Kidney (tissue), 14 donors: Measurements from ENCODE around the gene MYL10. TPM values are rescaled to one million over a fixed set of nuclear protein-coding genes. Genes with fewer than 3 reads are reported as not detected.

Experiments
- DNase-seq, 5 donors: peaks; one replicate each; pipeline ENCODE4 v3.0.0-alpha.2; 2013 to 2020
- FAIRE-seq: peaks from 2 replicates; lab custom pipeline; 2012; peaks lifted over from hg19 to GRCh38; lab: Jason Lieb, UNC
- H3K27ac ChIP-seq, 2 donors: one replicate each; pipeline ENCODE4 v1.7.0; 2013; ENCODE audit warnings: low read depth in 2 of 2, low read length in 2 of 2, inconsistent platforms in 1 of 2
- H3K27me3 ChIP-seq: one replicate; pipeline ENCODE4 v1.7.1; 2013; ENCODE audit warnings: low read length, inconsistent platforms; ENCODE audit not compliant: control insufficient read depth, insufficient read depth
- H3K36me3 ChIP-seq, 3 donors: one replicate each; pipeline versions ENCODE4 v1.7.0 to v1.7.1; 2013; ENCODE audit warnings: low read length in 3 of 3, control low read depth in 1 of 3, inconsistent platforms in 1 of 3; ENCODE audit not compliant: insufficient read depth in 3 of 3, control insufficient read depth in 2 of 3
- H3K4me1 ChIP-seq, 3 donors: one replicate each; pipeline versions ENCODE4 v1.7.0 to v1.7.1; 2013; ENCODE audit warnings: low read length in 3 of 3, inconsistent platforms in 1 of 3, low read depth in 1 of 3; ENCODE audit not compliant: control insufficient read depth in 2 of 3, insufficient read depth in 2 of 3
- H3K4me3 ChIP-seq, 3 donors: one replicate each; pipeline versions ENCODE4 v1.7.0 to v1.8.1; 2013; ENCODE audit warnings: low read length in 3 of 3, control low read depth in 1 of 3, inconsistent platforms in 1 of 3
- H3K9ac ChIP-seq, 3 donors: one replicate each; pipeline versions ENCODE4 v1.7.0 to v1.7.1; 2013; ENCODE audit warnings: low read length in 3 of 3, control low read depth in 1 of 3, inconsistent platforms in 1 of 3
- H3K9me3 ChIP-seq, 3 donors: one replicate each; pipeline versions ENCODE4 v1.7.0 to v1.7.1; 2013; ENCODE audit warnings: low read length in 3 of 3, control low read depth in 1 of 3, inconsistent platforms in 1 of 3; ENCODE audit not compliant: control insufficient read depth in 2 of 3, insufficient read depth in 1 of 3
- CTCF ChIP-seq: IDR thresholded peaks from 3 replicates; pipeline ENCODE4 v1.5.1; 2012; ENCODE audit warnings: mild to moderate bottlenecking, moderate library complexity, borderline replicate concordance; ENCODE audit not compliant: insufficient read depth; ENCODE audit errors: extremely low read depth
- intact Hi-C: fragments of 100-400 bp; cut with DNase I; formaldehyde crosslinking; loops from one replicate; pipeline ENCODE4 v1.11.1; 2022
- polyA plus RNA-seq: library from polyadenylated mRNA; stranded (reverse); fragments of 350-450 nt; fragmentation: Illumina TruSeq; extraction: RNeasy Lipid Tissue Mini Kit (QIAGEN cat#74804); gene quantifications from one replicate; pipeline ENCODE4 v1.2.3, GENCODE V29; 2014; ENCODE audit warnings: low read depth, low replicate concordance; ENCODE audit not compliant: insufficient read depth
- total RNA-seq: library from RNA; stranded (reverse); fragmentation: NEBNext Ultra II Directional; extraction: Animal tissue kit (Norgen Biotek cat#: 25700); gene quantifications from one replicate; pipeline ENCODE4 v1.2.1, GENCODE V29; 2021
- donor health status: control.
- donor health status: control.
- donor health status: control.
- donor health status: control.
- donor health status: control.
- donor health status: DM: yes; HTN: yes; CAD: no.
- donor health status: Normal renal cell carcinoma (clear cell type).

Gene MYL10
- total and polyA plus RNA-seq, 2 donors from 2014 or later, result not detected

- Histone ChIP-seq H3K27me3 (no peaks in the 10 kb centered on the region), H3K4me3 (no peak overlapping the region), H3K27ac (no peak overlapping the region), H3K9ac (no peak overlapping the region), H3K4me1 (peaks cover 0 to 4% (median 0%) of the 10 kb centered on the region in 3 donors), H3K9me3 (peaks cover 0 to 5% (median 0%) of the 10 kb centered on the region in 3 donors), H3K36me3 (no peaks in the 10 kb centered on the region)
- no peak for DNase-seq
- FAIRE-seq, result no peak
- intact Hi-C loops, result no loop called here
- no peak for TF ChIP-seq CTCF
Measured at GRCh38 chr7:101667920-101668319, 38.8 kb upstream of the MYL10 start.

- Histone ChIP-seq H3K27me3 (no peaks in the 10 kb centered on the region), H3K36me3 (no peaks in the 10 kb centered on the region), H3K9me3 (peaks cover 0 to 4% (median 0%) of the 10 kb centered on the region in 3 donors), H3K4me3 (no peak overlapping the region), H3K27ac (no peak overlapping the region), H3K4me1 (peaks cover 0 to 4% (median 0%) of the 10 kb centered on the region in 3 donors), H3K9ac (no peak overlapping the region)
- FAIRE-seq (no peak), DNase-seq (no peak)
- TF ChIP-seq CTCF, result no peak
- intact Hi-C loops, result no loop called here
Measured at GRCh38 chr7:101667399-101667798, 38.3 kb upstream of the MYL10 start.

GRCh38 chr7:101666741-101667140 is 37.6 kb upstream of the MYL10 start:
- H3K9me3 ChIP-seq, result peaks cover 0 to 4% (median 0%) of the 10 kb centered on the region in 3 donors
- DNase-seq, result peak in 2 of 5 donors; percentile 33 to 55
- FAIRE-seq, result no peak
- H3K4me3 ChIP-seq, result no peak overlapping the region
- H3K4me1 ChIP-seq, result no peaks in the 10 kb centered on the region
- intact Hi-C loops, result no loop called here
- no peak for TF ChIP-seq CTCF
- H3K27me3 ChIP-seq, result no peaks in the 10 kb centered on the region
- H3K9ac ChIP-seq, result no peak overlapping the region
- H3K27ac ChIP-seq, result no peak overlapping the region
- no peaks in the 10 kb centered on the region for H3K36me3 ChIP-seq

- no peak for TF ChIP-seq CTCF
- intact Hi-C loops, result no loop called here
- Histone ChIP-seq H3K27ac (no peak overlapping the region), H3K9me3 (peaks cover 0 to 4% (median 0%) of the 10 kb centered on the region in 3 donors), H3K36me3 (no peaks in the 10 kb centered on the region), H3K9ac (no peak overlapping the region), H3K27me3 (no peaks in the 10 kb centered on the region), H3K4me1 (no peaks in the 10 kb centered on the region), H3K4me3 (no peak overlapping the region)
- DNase-seq (no peak), FAIRE-seq (no peak)
Measured at GRCh38 chr7:101666293-101666692, 37.2 kb upstream of the MYL10 start.
